ENCODE measurements around the gene COA4.

Gene COA4

DNA sequence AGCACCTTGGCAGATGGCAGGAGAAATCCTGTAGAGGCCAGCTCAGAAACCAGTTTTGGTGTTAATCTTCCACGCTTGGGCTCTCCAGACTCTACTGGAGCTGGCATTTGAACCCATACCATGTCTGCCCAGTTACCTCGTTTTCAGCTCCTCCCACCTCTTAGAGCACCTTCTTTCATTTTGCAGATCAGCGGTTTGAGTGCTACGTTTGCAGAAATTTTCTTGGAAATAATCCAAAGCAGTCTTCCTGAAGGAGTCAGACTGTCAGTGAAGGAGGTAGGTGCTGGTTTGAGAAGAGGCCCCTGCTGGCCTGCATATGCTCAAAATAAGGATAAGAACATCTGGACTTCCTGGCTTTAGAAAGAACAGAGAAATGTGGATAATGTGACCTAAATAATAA lies 13.7 kb downstream of the COA4 start:
- DNase-seq = no peak

DNA sequence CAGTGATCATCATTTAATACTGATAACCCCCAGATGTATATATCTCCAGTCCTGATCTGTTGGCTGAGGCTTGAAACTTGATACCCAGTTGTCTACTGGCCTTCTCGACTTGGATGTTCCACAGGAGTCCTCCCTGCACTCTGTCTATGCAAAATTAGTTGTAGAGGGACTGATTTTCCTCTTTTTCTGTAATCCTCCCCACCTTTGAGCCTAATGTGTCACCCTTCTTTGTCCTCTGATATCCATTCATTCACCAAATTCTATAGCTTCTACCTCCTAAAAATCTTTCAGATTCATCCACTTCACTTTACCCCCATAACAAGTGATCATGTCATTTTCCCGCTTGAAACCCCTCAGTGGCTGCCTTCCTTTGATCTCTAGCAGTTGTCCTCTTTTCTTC lies 16.4 kb downstream of the COA4 start:
- no peak for DNase-seq

GRCh38 chr11:73859671-73860070 lies 17.0 kb downstream of the COA4 start:
- DNase-seq = no peak

GRCh38 chr11:73856031-73856567 lies 20.5 kb downstream of the COA4 start:
- no peak for DNase-seq

DNA sequence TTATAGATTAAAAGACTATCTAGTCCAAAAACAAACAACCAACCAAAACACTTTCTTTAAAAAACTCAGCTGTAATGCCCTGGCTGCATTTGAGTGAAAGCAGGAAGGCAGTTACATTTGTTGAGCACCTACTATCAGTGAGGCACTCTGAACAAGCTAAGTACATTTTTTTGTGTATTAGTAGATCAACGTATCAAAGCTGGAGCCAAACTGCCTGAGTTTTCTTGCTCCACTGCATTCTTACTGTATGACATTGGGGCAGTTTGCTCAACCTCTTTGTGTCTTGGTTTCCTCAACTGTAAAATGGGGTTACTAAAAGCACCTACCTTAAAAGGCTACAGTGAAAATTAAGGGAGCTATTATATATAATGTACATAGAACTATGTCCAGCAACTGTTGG lies 22.0 kb downstream of the COA4 start:
- DNase-seq = no peak

- DNase-seq = no peak
These were observed 24.6 kb downstream of the COA4 start for GRCh38 chr11:73852049-73852448.

GRCh38 chr11:73851046-73851764 lies 25.4 kb downstream of the COA4 start:
- no peak for DNase-seq

- DNase-seq = no peak
These were observed 37.6 kb downstream of the COA4 start for GRCh38 chr11:73839123-73839457.

- DNase-seq = peak; percentile 55
These were observed 38.1 kb downstream of the COA4 start for GRCh38 chr11:73838443-73839122.

GRCh38 chr11:73833067-73833466 lies 43.6 kb downstream of the COA4 start:
- no peak for DNase-seq

DNA sequence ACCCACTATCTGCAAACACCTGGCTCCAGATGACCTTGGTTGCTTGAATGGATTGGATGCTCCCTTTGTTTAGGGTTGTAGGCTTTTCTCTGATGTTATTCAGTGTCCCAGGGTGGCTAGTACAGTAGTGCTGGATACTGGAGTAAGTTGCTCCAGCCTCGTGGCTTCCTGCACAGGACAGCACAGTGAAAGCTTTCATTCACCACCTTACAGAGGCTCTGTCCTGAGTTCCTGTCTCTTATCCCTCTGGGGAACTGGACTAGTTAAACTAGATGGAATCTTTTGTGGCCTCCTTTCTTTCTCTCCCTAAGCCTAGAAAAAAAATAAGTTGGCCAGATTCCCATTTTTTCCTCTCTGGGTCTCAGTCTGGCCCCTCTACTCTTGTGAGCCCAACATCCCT lies 46.4 kb downstream of the COA4 start:
- DNase-seq = no peak
